Ovary (tissue), 3 donors: ENCODE measurements around the gene PLEKHH1.

Experiments used
- CTCF ChIP-seq, 3 donors: fragments of 450-650 bp in 2 of 3; fragments of 200-600 bp in 1 of 3; IDR thresholded peaks; one replicate each; pipeline versions ENCODE4 v1.5.1 to v1.8.0; 2016 to 2022; ENCODE audit warnings: antibody characterized with exemption in 3 of 3, mild to moderate bottlenecking in 1 of 3
- EP300 ChIP-seq: sonication (generic); formaldehyde crosslinking; IDR thresholded peaks from one replicate; pipeline ENCODE4 v1.6.1; 2017; ENCODE audit warnings: antibody characterized with exemption
- POLR2A ChIP-seq: fragments of 450-650 bp; IDR thresholded peaks from one replicate; pipeline ENCODE4 v1.6.1; 2017; ENCODE audit warnings: antibody characterized with exemption, mild to moderate bottlenecking, moderate library complexity
- donor health status: DM: no; HTN: no; CAD: no.

GRCh38 chr14:67539116-67539515 is 6.0 kb downstream of the PLEKHH1 start:
- no peak for TF ChIP-seq CTCF (IDR thresholded peaks at IDR 0.05)
- TF ChIP-seq POLR2A, result no peak
- TF ChIP-seq EP300, result no peak
